Stomach (tissue), 4 donors: ENCODE data around the gene DUOX2.

Experiments
- CTCF ChIP-seq, 7 experiments: fragments of 450-650 bp in 4 of 7; fragments of 200-600 bp in 3 of 7; sonication (generic) in 3 of 7; IDR thresholded peaks; one replicate each; pipeline ENCODE4 v1.5.1; 2016 to 2019; ENCODE audit warnings: antibody characterized with exemption in 7 of 7, control low read depth in 2 of 7, mild to moderate bottlenecking in 1 of 7
- EP300 ChIP-seq: sonication (generic); formaldehyde crosslinking; IDR thresholded peaks from one replicate; pipeline ENCODE4 v1.6.1; 2017; ENCODE audit warnings: antibody characterized with exemption
- POLR2A ChIP-seq, 4 donors: fragments of 450-650 bp; IDR thresholded peaks; one replicate each; pipeline ENCODE4 v1.6.1; 2016; ENCODE audit warnings: antibody characterized with exemption in 4 of 4, control low read depth in 2 of 4, mild to moderate bottlenecking in 1 of 4, moderate library complexity in 1 of 4

GRCh38 chr15:45140557-45141250 lies 26.7 kb upstream of the DUOX2 start:
- TF ChIP-seq CTCF (IDR thresholded peaks at IDR 0.05) = no peak
- TF ChIP-seq POLR2A (IDR thresholded peaks at IDR 0.05) = no peak
- TF ChIP-seq EP300 = no peak
